ENCODE measurements around the gene CFI.
"Not testable (repeated sequence)": the region's sequence is repeated elsewhere in the genome, so short reads cannot be mapped to it uniquely, and the experiment has no call there.

DNA sequence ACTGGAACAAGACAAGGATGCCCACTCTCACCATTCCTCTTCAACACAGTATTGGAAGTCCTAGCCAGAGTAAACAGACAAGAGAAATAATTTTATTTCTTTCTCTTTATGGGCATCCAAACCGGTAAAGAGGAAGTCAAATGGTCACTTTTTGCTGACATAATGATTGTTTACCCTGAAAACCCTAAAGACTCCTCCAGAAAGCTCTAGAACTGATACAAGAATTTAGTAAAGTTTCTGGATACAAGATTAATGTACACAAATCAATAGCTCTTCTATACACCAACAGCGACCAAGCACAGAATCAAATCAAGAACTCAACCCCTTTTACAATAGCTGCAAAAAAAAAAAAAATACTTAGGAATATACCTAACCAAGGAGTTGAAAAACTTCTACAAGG, 19.7 kb downstream of the CFI start:
- TF ChIP-seq, protein P1, sequence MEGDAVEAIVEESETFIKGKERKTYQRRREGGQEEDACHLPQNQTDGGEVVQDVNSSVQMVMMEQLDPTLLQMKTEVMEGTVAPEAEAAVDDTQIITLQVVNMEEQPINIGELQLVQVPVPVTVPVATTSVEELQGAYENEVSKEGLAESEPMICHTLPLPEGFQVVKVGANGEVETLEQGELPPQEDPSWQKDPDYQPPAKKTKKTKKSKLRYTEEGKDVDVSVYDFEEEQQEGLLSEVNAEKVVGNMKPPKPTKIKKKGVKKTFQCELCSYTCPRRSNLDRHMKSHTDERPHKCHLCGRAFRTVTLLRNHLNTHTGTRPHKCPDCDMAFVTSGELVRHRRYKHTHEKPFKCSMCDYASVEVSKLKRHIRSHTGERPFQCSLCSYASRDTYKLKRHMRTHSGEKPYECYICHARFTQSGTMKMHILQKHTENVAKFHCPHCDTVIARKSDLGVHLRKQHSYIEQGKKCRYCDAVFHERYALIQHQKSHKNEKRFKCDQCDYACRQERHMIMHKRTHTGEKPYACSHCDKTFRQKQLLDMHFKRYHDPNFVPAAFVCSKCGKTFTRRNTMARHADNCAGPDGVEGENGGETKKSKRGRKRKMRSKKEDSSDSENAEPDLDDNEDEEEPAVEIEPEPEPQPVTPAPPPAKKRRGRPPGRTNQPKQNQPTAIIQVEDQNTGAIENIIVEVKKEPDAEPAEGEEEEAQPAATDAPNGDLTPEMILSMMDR (IDR thresholded peaks at IDR 0.05), result not testable (repeated sequence)
- TF ChIP-seq POLR2A (IDR thresholded peaks at IDR 0.05), result not testable (repeated sequence)

All from lower leg skin (tissue), 3 donors.